Choroid plexus epithelial cell (primary cell): ENCODE data around the gene SLC22A5.
"Not testable (repeated sequence)": the region's sequence is repeated elsewhere in the genome, so short reads cannot be mapped to it uniquely, and the experiment has no call there.

Experiments used
- DNase-seq: peaks from one replicate; pipeline ENCODE4 v3.0.0-alpha.2; 2010; ENCODE audit warnings: low read depth
- H3K4me3 ChIP-seq: 2 replicates; pipeline ENCODE4 v1.5.1; 2011; ENCODE audit warnings: low read depth, mild to moderate bottlenecking, control low read depth, low read length, moderate library complexity
- CTCF ChIP-seq: conservative IDR thresholded peaks from 2 replicates; pipeline ENCODE4 v1.5.1; 2011; ENCODE audit warnings: low read depth, mild to moderate bottlenecking, control low read depth, inconsistent platforms, low read length, moderate library complexity

Gene SLC22A5

GRCh38 chr5:132391870-132392269, 22.4 kb downstream of the SLC22A5 start:
- H3K4me3 ChIP-seq = no peak overlapping the region
- TF ChIP-seq CTCF = no peak
- DNase-seq = no peak

DNA sequence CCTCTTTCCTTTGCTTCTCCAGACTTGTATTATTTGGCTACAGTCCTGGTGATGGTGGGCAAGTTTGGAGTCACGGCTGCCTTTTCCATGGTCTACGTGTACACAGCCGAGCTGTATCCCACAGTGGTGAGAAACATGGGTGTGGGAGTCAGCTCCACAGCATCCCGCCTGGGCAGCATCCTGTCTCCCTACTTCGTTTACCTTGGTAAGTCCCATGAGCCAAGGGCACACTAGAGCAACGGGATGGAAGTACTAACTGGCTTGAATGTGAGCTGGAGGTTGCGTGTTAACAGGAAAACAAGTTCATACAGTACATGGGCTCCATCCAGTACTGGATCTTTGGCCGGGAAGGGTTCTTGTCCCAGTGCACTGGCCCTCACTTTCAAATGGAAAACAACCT, 22.9 kb downstream of the SLC22A5 start:
- no peak for TF ChIP-seq CTCF
- H3K4me3 ChIP-seq = no peak overlapping the region
- DNase-seq = no peak

- H3K4me3 ChIP-seq = no peak overlapping the region
- TF ChIP-seq CTCF = no peak
- DNase-seq = no peak
Observed at GRCh38 chr5:132392978-132393825, 23.7 kb downstream of the SLC22A5 start.

DNA sequence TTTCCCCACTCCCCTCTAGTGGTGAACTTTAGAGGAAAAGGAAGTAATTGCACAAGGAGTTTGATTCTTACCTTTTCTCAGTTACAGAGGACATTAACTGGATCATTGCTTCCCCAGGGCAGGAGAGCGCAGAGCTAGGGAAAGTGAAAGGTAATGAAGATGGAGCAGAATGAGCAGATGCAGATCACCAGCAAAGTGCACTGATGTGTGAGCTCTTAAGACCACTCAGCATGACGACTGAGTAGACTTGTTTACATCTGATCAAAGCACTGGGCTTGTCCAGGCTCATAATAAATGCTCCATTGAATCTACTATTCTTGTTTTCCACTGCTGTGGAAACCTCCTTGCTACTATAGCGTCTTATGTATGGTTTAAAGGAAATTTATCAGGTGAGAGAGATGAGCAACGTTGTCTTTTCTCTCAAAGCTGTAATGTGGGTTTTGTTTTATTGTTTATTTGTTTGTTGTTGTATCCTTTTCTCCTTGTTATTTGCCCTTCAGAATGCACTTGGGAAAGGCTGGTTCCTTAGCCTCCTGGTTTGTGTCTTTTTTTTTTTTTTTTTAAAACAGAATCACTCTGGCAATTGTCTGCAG, 25.3 kb downstream of the SLC22A5 start:
- no peak for TF ChIP-seq CTCF
- no peak for DNase-seq
- H3K4me3 ChIP-seq = no peak overlapping the region

- H3K4me3 ChIP-seq = no peak overlapping the region
- no peak for TF ChIP-seq CTCF
- no peak for DNase-seq
Observed at GRCh38 chr5:132396589-132397031, 27.1 kb downstream of the SLC22A5 start.

GRCh38 chr5:132397224-132397623, 27.7 kb downstream of the SLC22A5 start:
- no peak for DNase-seq
- no peak for TF ChIP-seq CTCF
- no peak overlapping the region for H3K4me3 ChIP-seq

DNA sequence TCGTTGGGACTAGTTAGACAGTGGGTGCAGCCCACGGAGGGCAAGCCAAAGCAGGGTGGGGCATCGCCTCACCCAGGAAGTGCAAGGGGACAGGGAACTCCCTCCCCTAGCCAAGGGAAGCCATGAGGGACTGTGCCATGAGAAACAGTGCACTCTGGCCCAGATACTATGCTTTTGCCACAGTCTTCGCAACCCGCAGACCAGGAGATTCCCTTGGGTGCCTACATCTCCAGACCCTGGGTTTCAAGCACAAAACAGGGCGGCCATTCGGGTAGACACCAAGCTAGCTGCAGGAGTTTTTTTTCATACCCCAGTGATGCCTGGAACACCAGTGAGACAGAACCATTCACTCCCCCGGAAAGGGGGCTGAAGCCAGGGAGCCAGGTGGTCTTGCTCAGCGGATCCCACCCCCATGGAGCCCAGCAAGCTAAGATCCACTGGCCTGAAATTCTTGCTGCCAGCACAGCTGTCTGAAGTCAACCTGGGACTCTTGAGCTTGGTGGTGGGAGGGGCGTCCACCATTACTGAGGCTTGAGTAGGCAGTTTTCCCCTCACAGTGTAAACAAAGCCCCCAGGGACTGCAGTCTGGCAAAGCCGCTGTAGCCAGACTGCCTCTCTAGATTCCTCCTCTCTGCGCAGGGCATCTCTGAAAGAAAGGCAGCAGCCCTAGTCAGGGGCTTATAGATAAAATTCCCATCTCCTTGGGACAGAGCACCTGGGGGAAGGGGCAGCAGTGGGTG, 28.6 kb downstream of the SLC22A5 start:
- not testable (repeated sequence) for DNase-seq, H3K4me3 ChIP-seq

GRCh38 chr5:132404041-132404440, 34.5 kb downstream of the SLC22A5 start:
- H3K4me3 ChIP-seq, DNase-seq: not testable (repeated sequence)
